Activated CD4-positive, alpha-beta T cell treated with anti-CD3 and anti-CD28 coated beads for 36 hours (primary cell): ENCODE results near the gene TTC3. TPM values are rescaled to one million over a fixed set of nuclear protein-coding genes. Genes with fewer than 3 reads are reported as not detected.
"Not testable (repeated sequence)": the region's sequence is repeated elsewhere in the genome, so short reads cannot be mapped to it uniquely, and the experiment has no call there.

Experiments
- ATAC-seq: fragments of 200-7000 bp; cut with Tn5 transposase; one replicate; pipeline ENCODE4 v1.10.0; 2021; ENCODE audit warnings: mild to moderate bottlenecking, moderate library complexity
- CTCF ChIA-PET: fragments of 350-600 bp; sonication (Branson Sonifier 250); formaldehyde crosslinking; loops from one replicate; lab custom pipeline; 2021; ENCODE audit warnings: antibody characterized with exemption; lab: Charles Lee
- POLR2A ChIA-PET: fragments of 350-600 bp; sonication (Branson Sonifier 250); formaldehyde crosslinking; loops from one replicate; lab custom pipeline; 2021; ENCODE audit warnings: antibody characterized with exemption, inconsistent platforms; lab: Charles Lee
- DNase-seq: peaks from one replicate; pipeline ENCODE4 v3.0.0-alpha.2; 2020
- H3K27ac Mint-ChIP-seq: one replicate; pipeline ENCODE4 v1.8.0; 2021; ENCODE audit warnings: mixed read lengths
- H3K27me3 Mint-ChIP-seq: one replicate; pipeline ENCODE4 v1.8.0; 2021; ENCODE audit warnings: mixed read lengths
- H3K36me3 Mint-ChIP-seq: one replicate; pipeline ENCODE4 v1.8.0; 2021; ENCODE audit warnings: low read depth, mixed read lengths
- H3K4me1 Mint-ChIP-seq: one replicate; pipeline ENCODE4 v1.8.0; 2021; ENCODE audit warnings: mixed read lengths
- H3K4me3 Mint-ChIP-seq: one replicate; pipeline ENCODE4 v1.8.0; 2021; ENCODE audit warnings: mild to moderate bottlenecking, moderate library complexity, mixed read lengths
- H3K9me3 Mint-ChIP-seq: one replicate; pipeline ENCODE4 v1.8.0; 2021; ENCODE audit warnings: low read depth, mixed read lengths
- intact Hi-C, 2 experiments: fragments of 100-400 bp; cut with DNase I in 1 of 2; cut with micrococcal nuclease in 1 of 2; formaldehyde crosslinking; loops; one replicate each; pipeline versions ENCODE4 v1.14.2 to v1.15.1; 2022 to 2024; cut with DNase I, micrococcal nuclease
- total RNA-seq, 2 experiments: library from RNA; stranded (reverse); gene quantifications; one replicate each; pipeline ENCODE4 v1.2.3, GENCODE V29; 2021

The TTC3 gene
- total RNA-seq, 2 experiments from 2014 or later, result 65.1 to 78.9 TPM

DNA sequence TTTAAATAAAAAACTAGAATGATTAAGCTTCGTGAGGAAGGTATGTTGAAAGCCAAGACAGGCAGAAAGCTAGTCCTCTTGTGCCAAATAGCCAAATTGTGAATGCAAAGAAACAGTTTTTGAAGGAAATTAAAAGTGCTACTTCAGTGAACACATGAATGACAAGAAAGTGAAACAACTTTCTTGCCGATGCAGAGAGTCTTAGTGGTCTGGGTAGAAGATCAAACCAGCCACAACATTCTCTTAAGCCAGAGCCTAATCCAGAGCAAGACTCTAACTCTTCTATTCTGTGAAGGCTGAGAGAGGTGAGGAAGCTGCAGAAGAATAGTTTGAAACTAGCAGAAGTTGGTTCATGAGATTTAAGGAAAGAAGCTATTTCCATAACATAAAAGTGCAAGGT is 63.2 kb downstream of the TTC3 start:
- H3K9me3 Mint-ChIP-seq, result no peaks in the 10 kb centered on the region
- intact Hi-C loops, result no loop called here
- DNase-seq, result no peak
- CTCF ChIA-PET, result interaction anchor here (1.2 kb wide), 1 partner anchor 11 kb away, joined by 4 read pairs; no protein-coding TSS in a partner anchor
- no peaks in the 10 kb centered on the region for H3K27me3 Mint-ChIP-seq
- peak; percentile 57 for ATAC-seq
- H3K36me3 Mint-ChIP-seq, result peaks cover 53% of the 10 kb centered on the region
- peaks cover 14% of the 10 kb centered on the region for H3K4me1 Mint-ChIP-seq
- peak overlapping the region; percentile 63 for H3K27ac Mint-ChIP-seq
- POLR2A ChIA-PET, result no interaction called here
- no peak overlapping the region for H3K4me3 Mint-ChIP-seq

- DNase-seq, result no peak
- intact Hi-C loops, result no loop called here
- Mint-ChIP-seq H3K4me3 (no peak overlapping the region), H3K27ac (no peak overlapping the region), H3K9me3 (no peaks in the 10 kb centered on the region), H3K4me1 (peaks cover 14% of the 10 kb centered on the region), H3K36me3 (peaks cover 52% of the 10 kb centered on the region), H3K27me3 (no peaks in the 10 kb centered on the region)
- ChIA-PET CTCF (interaction anchor here (1.2 kb wide), 1 partner anchor 11 kb away, joined by 4 read pairs; no protein-coding TSS in a partner anchor), POLR2A (no interaction called here)
- ATAC-seq, result peak; percentile 36
These were observed 63.7 kb downstream of the TTC3 start for GRCh38 chr21:37136744-37137143.

- Mint-ChIP-seq H3K36me3 (peaks cover 56% of the 10 kb centered on the region), H3K27ac (no peak overlapping the region), H3K27me3 (no peaks in the 10 kb centered on the region), H3K4me1 (peaks cover 14% of the 10 kb centered on the region), H3K9me3 (no peaks in the 10 kb centered on the region), H3K4me3 (no peak overlapping the region)
- ChIA-PET CTCF (no interaction called here), POLR2A (no interaction called here)
- intact Hi-C loops, result no loop called here
- DNase-seq, result no peak
- ATAC-seq, result no peak
These were observed 66.1 kb downstream of the TTC3 start for GRCh38 chr21:37139154-37139553.

DNA sequence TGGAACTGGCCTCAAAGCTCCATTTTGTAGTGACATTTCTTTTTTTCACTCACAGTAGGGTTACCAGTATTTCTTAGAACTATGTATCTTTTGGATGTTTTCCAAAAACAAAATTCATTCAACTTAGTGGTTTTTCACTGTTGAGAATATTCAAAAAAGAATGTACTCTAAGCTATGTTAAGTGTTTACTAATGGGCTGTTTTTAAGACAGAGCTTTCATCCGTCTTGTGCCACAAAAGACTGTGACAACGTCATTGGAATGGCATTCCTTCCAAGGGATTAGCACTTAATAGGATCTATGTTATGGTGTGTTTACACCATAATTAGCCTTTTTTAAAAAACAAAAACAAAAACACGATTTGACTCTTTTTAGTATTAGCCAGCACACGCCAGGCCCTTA is 66.8 kb downstream of the TTC3 start:
- DNase-seq (no peak), ATAC-seq (no peak)
- Mint-ChIP-seq H3K27me3 (no peaks in the 10 kb centered on the region), H3K4me1 (peaks cover 14% of the 10 kb centered on the region), H3K27ac (no peak overlapping the region), H3K36me3 (peaks cover 61% of the 10 kb centered on the region), H3K4me3 (no peak overlapping the region), H3K9me3 (no peaks in the 10 kb centered on the region)
- intact Hi-C loops, result no loop called here
- CTCF ChIA-PET, result interaction anchor here (0.6 to 1.5 kb wide), 2 partner anchors 15 to 41 kb away, joined by 3 to 5 read pairs; no protein-coding TSS in a partner anchor
- POLR2A ChIA-PET, result no interaction called here

- H3K27ac Mint-ChIP-seq, H3K9me3 Mint-ChIP-seq, H3K4me3 Mint-ChIP-seq, CTCF ChIA-PET, H3K27me3 Mint-ChIP-seq, H3K4me1 Mint-ChIP-seq, DNase-seq, intact Hi-C loops, POLR2A ChIA-PET, ATAC-seq: not testable (repeated sequence)
- peaks cover 56% of the 10 kb centered on the region for H3K36me3 Mint-ChIP-seq
These were observed 70.3 kb downstream of the TTC3 start for GRCh38 chr21:37143392-37143791.

- POLR2A ChIA-PET, result no interaction called here
- Mint-ChIP-seq H3K4me3 (no peak overlapping the region), H3K4me1 (peaks cover 8% of the 10 kb centered on the region), H3K27me3 (no peaks in the 10 kb centered on the region), H3K27ac (no peak overlapping the region), H3K36me3 (peaks cover 61% of the 10 kb centered on the region), H3K9me3 (no peaks in the 10 kb centered on the region)
- CTCF ChIA-PET, result no interaction called here
- ATAC-seq, result peak; percentile 44
- intact Hi-C loops, result no loop called here
- no peak for DNase-seq
These were observed 72.6 kb downstream of the TTC3 start for GRCh38 chr21:37145635-37146111.

GRCh38 chr21:37146320-37147235 is 73.5 kb downstream of the TTC3 start:
- DNase-seq (no peak), ATAC-seq (peak; percentile 63)
- intact Hi-C loops, result no loop called here
- Mint-ChIP-seq H3K4me1 (peaks cover 8% of the 10 kb centered on the region), H3K27ac (no peak overlapping the region), H3K4me3 (no peak overlapping the region), H3K27me3 (no peaks in the 10 kb centered on the region), H3K9me3 (no peaks in the 10 kb centered on the region), H3K36me3 (peaks cover 60% of the 10 kb centered on the region)
- CTCF ChIA-PET, result interaction anchor here (0.6 to 1.2 kb wide), 2 partner anchors 59 to 252 kb away, joined by 3 to 4 read pairs; no protein-coding TSS in a partner anchor
- POLR2A ChIA-PET, result no interaction called here

DNA sequence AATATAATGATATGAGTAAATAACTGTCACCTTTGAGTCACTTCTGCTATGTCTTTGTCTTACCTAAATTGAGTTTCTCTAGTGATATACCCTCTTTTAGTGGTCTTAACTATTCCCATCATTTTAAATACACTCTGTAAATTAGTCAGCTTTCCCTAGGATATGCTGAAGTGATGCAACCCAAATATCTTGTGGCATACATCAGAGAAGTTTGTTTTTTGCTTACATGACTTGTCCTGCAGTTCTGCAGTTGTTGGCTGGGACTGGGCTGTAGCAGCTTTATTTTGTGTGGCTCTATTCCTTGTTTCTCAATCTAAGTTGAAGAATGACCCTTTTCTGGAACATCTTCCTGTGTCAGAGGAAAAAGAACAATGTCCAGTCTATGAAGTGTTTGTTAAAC is 76.4 kb downstream of the TTC3 start:
- no peak overlapping the region for H3K4me3 Mint-ChIP-seq
- no peaks in the 10 kb centered on the region for H3K9me3 Mint-ChIP-seq
- H3K27ac Mint-ChIP-seq, result no peak overlapping the region
- POLR2A ChIA-PET, result no interaction called here
- intact Hi-C loops, result no loop called here
- ATAC-seq, result no peak
- H3K4me1 Mint-ChIP-seq, result peaks cover 8% of the 10 kb centered on the region
- DNase-seq, result no peak
- H3K27me3 Mint-ChIP-seq, result no peaks in the 10 kb centered on the region
- CTCF ChIA-PET, result no interaction called here
- peaks cover 55% of the 10 kb centered on the region for H3K36me3 Mint-ChIP-seq

- no peak for DNase-seq
- Mint-ChIP-seq H3K4me1 (no peaks in the 10 kb centered on the region), H3K4me3 (no peak overlapping the region), H3K36me3 (peaks cover 45% of the 10 kb centered on the region), H3K27me3 (no peaks in the 10 kb centered on the region), H3K9me3 (no peaks in the 10 kb centered on the region), H3K27ac (no peak overlapping the region)
- POLR2A ChIA-PET, result no interaction called here
- intact Hi-C loops, result no loop called here
- CTCF ChIA-PET, result interaction anchor here (0.7 kb wide), 1 partner anchor 1069 kb away, joined by 3 read pairs; no protein-coding TSS in a partner anchor
- ATAC-seq, result no peak
These were observed 80.3 kb downstream of the TTC3 start for GRCh38 chr21:37153196-37153934.

GRCh38 chr21:37153935-37154350 is 80.9 kb downstream of the TTC3 start:
- Mint-ChIP-seq H3K4me3 (no peak overlapping the region), H3K4me1 (peaks cover 6% of the 10 kb centered on the region), H3K27ac (no peak overlapping the region), H3K9me3 (no peaks in the 10 kb centered on the region), H3K36me3 (peaks cover 47% of the 10 kb centered on the region), H3K27me3 (no peaks in the 10 kb centered on the region)
- ChIA-PET POLR2A (no interaction called here), CTCF (interaction anchor here (0.7 kb wide), 1 partner anchor 1068 kb away, joined by 3 read pairs; no protein-coding TSS in a partner anchor)
- intact Hi-C loops, result no loop called here
- no peak for ATAC-seq
- no peak for DNase-seq

GRCh38 chr21:37155186-37155585 is 82.1 kb downstream of the TTC3 start:
- peaks cover 50% of the 10 kb centered on the region for H3K36me3 Mint-ChIP-seq
- no peak for DNase-seq
- ChIA-PET POLR2A (no interaction called here), CTCF (interaction anchor here (0.8 to 1.0 kb wide), 2 partner anchors 14 to 35 kb away, joined by 3 to 5 read pairs; no protein-coding TSS in a partner anchor)
- no peak overlapping the region for H3K4me3 Mint-ChIP-seq
- no peaks in the 10 kb centered on the region for H3K27me3 Mint-ChIP-seq
- H3K4me1 Mint-ChIP-seq, result peaks cover 13% of the 10 kb centered on the region
- intact Hi-C loops, result no loop called here
- H3K9me3 Mint-ChIP-seq, result no peaks in the 10 kb centered on the region
- ATAC-seq, result no peak
- no peak overlapping the region for H3K27ac Mint-ChIP-seq
